ENCODE data around the gene AGO1. TPM values are rescaled to one million over a fixed set of nuclear protein-coding genes. Genes with fewer than 3 reads are reported as not detected.

Gene AGO1
- total and polyA plus RNA-seq, 2 experiments from 2014 or later = 7.6 to 22.2 TPM

DNA sequence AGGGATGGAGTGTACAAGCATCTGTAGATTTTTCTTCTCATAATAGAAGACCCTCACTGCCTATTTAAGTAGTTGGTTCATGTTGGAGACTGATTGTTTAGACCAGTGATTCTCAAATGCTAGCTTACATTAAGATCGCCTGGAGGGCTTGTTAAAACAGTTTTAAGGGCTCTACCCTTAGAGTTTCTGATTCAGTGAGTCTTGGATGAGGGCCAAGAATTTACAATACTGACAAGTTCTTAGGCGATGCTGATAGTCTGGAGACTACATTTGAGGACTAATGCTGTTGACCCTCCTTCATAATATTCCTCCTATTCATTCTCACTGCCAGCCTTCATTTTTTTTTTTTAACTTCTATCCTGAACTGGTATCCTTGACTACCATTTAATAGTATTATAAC is 32.7 kb downstream of the AGO1 start:
- Histone ChIP-seq H3K27me3 (no peaks in the 10 kb centered on the region), H2AFZ (no peak overlapping the region), H4K20me1 (ENCODE audit: insufficient read depth, poor library complexity, severe bottlenecking) (no peaks in the 10 kb centered on the region), H3K36me3 (replicated peaks; ENCODE audit: insufficient read depth, low read depth) (no peaks in the 10 kb centered on the region), H3K9me2 (replicated peaks; ENCODE audit: insufficient read depth) (no peaks in the 10 kb centered on the region), H3K4me1 (ENCODE audit: insufficient read depth) (no peaks in the 10 kb centered on the region), H3K79me2 (no peaks in the 10 kb centered on the region), H3K27ac (peak overlapping the region; percentile 68), H3K4me3 (no peak overlapping the region), H3K9me3 (ENCODE audit: low read depth) (no peaks in the 10 kb centered on the region), H3K4me2 (no peak overlapping the region)
- TF ChIP-seq EZH2 (IDR thresholded peaks at IDR 0.05; ENCODE audit: borderline replicate concordance) (no peak), EZH2phosphoT487 (IDR thresholded peaks at IDR 0.05; ENCODE audit: low read depth, severe bottlenecking, unreplicated experiment) (no peak)
- TF ChIP-seq, protein P1, sequence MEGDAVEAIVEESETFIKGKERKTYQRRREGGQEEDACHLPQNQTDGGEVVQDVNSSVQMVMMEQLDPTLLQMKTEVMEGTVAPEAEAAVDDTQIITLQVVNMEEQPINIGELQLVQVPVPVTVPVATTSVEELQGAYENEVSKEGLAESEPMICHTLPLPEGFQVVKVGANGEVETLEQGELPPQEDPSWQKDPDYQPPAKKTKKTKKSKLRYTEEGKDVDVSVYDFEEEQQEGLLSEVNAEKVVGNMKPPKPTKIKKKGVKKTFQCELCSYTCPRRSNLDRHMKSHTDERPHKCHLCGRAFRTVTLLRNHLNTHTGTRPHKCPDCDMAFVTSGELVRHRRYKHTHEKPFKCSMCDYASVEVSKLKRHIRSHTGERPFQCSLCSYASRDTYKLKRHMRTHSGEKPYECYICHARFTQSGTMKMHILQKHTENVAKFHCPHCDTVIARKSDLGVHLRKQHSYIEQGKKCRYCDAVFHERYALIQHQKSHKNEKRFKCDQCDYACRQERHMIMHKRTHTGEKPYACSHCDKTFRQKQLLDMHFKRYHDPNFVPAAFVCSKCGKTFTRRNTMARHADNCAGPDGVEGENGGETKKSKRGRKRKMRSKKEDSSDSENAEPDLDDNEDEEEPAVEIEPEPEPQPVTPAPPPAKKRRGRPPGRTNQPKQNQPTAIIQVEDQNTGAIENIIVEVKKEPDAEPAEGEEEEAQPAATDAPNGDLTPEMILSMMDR (IDR thresholded peaks at IDR 0.05; ENCODE audit: poor library complexity) = no peak
- DNase-seq (ENCODE audit: low spot score) = peak; percentile 46
- WGBS (ENCODE audit: low lambda C conversion rate, missing lambda C conversion rate) = 65% methylated on average over 2 of the region's 2 CpGs

DNA sequence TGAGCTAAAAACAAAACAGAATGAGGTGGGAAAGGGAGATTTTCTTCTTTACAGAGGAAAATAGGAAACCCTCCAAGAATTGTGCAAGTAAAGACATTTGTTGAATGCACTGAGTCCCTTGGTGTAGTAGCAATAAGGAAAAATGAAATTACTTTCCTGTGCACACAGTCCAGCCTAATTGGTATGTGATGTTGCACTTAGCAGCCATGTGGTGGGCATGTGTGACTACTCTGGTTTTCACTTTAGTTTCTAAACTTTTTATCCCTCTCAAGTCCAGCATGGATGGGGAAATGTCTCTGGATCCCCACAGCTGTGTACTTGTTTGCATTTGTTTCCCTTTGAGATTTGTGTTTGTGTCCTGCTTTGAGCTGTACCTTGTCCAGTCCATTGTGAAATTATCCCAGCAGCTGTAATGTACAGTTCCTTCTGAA is 40.8 kb downstream of the AGO1 start:
- TF ChIP-seq, protein P1 (IDR thresholded peaks at IDR 0.05; ENCODE audit: poor library complexity) = no peak
- no peak for TF ChIP-seq EZH2 (IDR thresholded peaks at IDR 0.05; ENCODE audit: borderline replicate concordance)
- Histone ChIP-seq H3K9me3 (ENCODE audit: low read depth) (no peaks in the 10 kb centered on the region), H3K79me2 (no peaks in the 10 kb centered on the region), H3K4me3 (no peak overlapping the region), H4K20me1 (ENCODE audit: insufficient read depth, poor library complexity, severe bottlenecking) (no peaks in the 10 kb centered on the region), H2AFZ (no peak overlapping the region), H3K9me2 (replicated peaks; ENCODE audit: insufficient read depth) (no peaks in the 10 kb centered on the region), H3K27ac (no peak overlapping the region), H3K4me2 (no peak overlapping the region), H3K4me1 (ENCODE audit: insufficient read depth) (no peaks in the 10 kb centered on the region), H3K36me3 (replicated peaks; ENCODE audit: insufficient read depth, low read depth) (no peaks in the 10 kb centered on the region), H3K27me3 (no peaks in the 10 kb centered on the region)
- DNase-seq (ENCODE audit: low spot score) = no peak

- WGBS (ENCODE audit: low lambda C conversion rate, missing lambda C conversion rate) = 94% methylated on average over 1 of the region's 1 CpG
- no peaks in the 10 kb centered on the region for H3K9me3 ChIP-seq (ENCODE audit: low read depth)
Observed at GRCh38 chr1:35924838-35925237, 41.8 kb downstream of the AGO1 start.

More at GRCh38 chr1:35924838-35925237, 41.8 kb downstream of the AGO1 start:
- Histone ChIP-seq H3K4me3 (no peak overlapping the region), H3K9me2 (replicated peaks; ENCODE audit: insufficient read depth) (no peaks in the 10 kb centered on the region), H3K4me2 (no peak overlapping the region), H3K27ac (no peak overlapping the region), H3K27me3 (no peaks in the 10 kb centered on the region), H3K79me2 (no peaks in the 10 kb centered on the region), H2AFZ (no peak overlapping the region), H3K36me3 (replicated peaks; ENCODE audit: insufficient read depth, low read depth) (no peaks in the 10 kb centered on the region), H4K20me1 (ENCODE audit: insufficient read depth, poor library complexity, severe bottlenecking) (no peaks in the 10 kb centered on the region), H3K4me1 (ENCODE audit: insufficient read depth) (peaks cover 2% of the 10 kb centered on the region)
- DNase-seq (ENCODE audit: low spot score) = no peak
- TF ChIP-seq EZH2phosphoT487 (IDR thresholded peaks at IDR 0.05; ENCODE audit: low read depth, severe bottlenecking, unreplicated experiment) (no peak), EZH2 (IDR thresholded peaks at IDR 0.05; ENCODE audit: borderline replicate concordance) (no peak)
- TF ChIP-seq, protein P1 (IDR thresholded peaks at IDR 0.05; ENCODE audit: poor library complexity) = no peak
